RKO (cell line): ENCODE data around the gene PRSS37.

ENCODE experiments used
- DNase-seq: peaks from one replicate; pipeline ENCODE4 v3.0.0-alpha.2; 2016; ENCODE audit warnings: low spot score

The PRSS37 gene

GRCh38 chr7:141788296-141788695 lies 53.0 kb downstream of the PRSS37 start:
- DNase-seq, result no peak
